K562 (cell line): Measurements from ENCODE around the gene WTAP. TPM values are rescaled to one million over a fixed set of nuclear protein-coding genes. Genes with fewer than 3 reads are reported as not detected.
"Not testable (repeated sequence)": the region's sequence is repeated elsewhere in the genome, so short reads cannot be mapped to it uniquely, and the experiment has no call there.

Experiments used
- ATAC-seq: fragments of 200-7000 bp; cut with Tn5 transposase; 3 replicates; pipeline ENCODE4 v1.9.1; 2020; ENCODE audit warnings: moderate library complexity
- BruUV-seq: library from RNA; stranded (reverse); fragments of 400-500 nt; replicated peaks from 2 replicates; lab custom pipeline; 2021; lab: Mats Ljungman, UMichigan
- CTCF ChIA-PET: fragments of 300-600 bp; formaldehyde crosslinking; extraction: SDS; loops from one replicate; lab custom pipeline; 2021; ENCODE audit warnings: low intra/inter-chr PET ratio; lab: Yijun Ruan, JAX
- POLR2A ChIA-PET: fragments of 300-600, 350-650 bp; sonication (Branson Sonifier 250); formaldehyde crosslinking; extraction: SDS; loops from one replicate; lab custom pipeline; 2021; ENCODE audit warnings: antibody characterized with exemption, inconsistent platforms; lab: Yijun Ruan, JAX
- DNase-seq, 4 experiments: peaks; one replicate each; pipeline versions ENCODE4 v3.0.0 to v3.0.0-alpha.2; 2011 to 2018; ENCODE audit warnings: low spot score in 3 of 4, mixed read lengths in 3 of 4; ENCODE audit errors: extremely low read depth in 1 of 4
- FAIRE-seq: peaks from 2 replicates; lab custom pipeline; 2011; peaks lifted over from hg19 to GRCh38; lab: Jason Lieb, UNC
- H2AFZ ChIP-seq: 2 replicates; pipeline ENCODE4 v1.6.0; 2011; ENCODE audit warnings: low read depth, low read length, control low read depth, inconsistent platforms
- H3K27ac ChIP-seq: fragments of 200-600 bp; 3 replicates; pipeline ENCODE4 v1.8.0; 2011; ENCODE audit warnings: low read depth, mild to moderate bottlenecking, control low read depth, inconsistent platforms, low read length, moderate library complexity, mixed read lengths; ENCODE audit errors: extremely low read depth
- H3K27me3 ChIP-seq, 2 experiments: fragments of 300-600 bp in 1 of 2; 2 replicates in 1 of 2; 3 replicates in 1 of 2; pipeline versions ENCODE4 v1.6.0 to v1.8.0; 2011; ENCODE audit warnings: inconsistent platforms in 2 of 2, low read length in 2 of 2, mild to moderate bottlenecking in 1 of 2, mixed read lengths in 1 of 2, moderate library complexity in 1 of 2; ENCODE audit not compliant: control insufficient read depth in 2 of 2, insufficient read depth in 2 of 2
- H3K36me3 ChIP-seq: fragments of 300-600 bp; 3 replicates; pipeline ENCODE4 v1.8.0; 2011; ENCODE audit warnings: mild to moderate bottlenecking, low read length, inconsistent platforms; ENCODE audit not compliant: control insufficient read depth, insufficient read depth
- H3K4me1 ChIP-seq, 2 experiments: fragments of 200-600 bp in 1 of 2; replicated peaks in 1 of 2; 2 replicates in 1 of 2; 3 replicates in 1 of 2; pipeline versions ENCODE4 v1.5.1 to v1.8.0; 2011; ENCODE audit warnings: inconsistent platforms in 2 of 2, low read length in 2 of 2, mild to moderate bottlenecking in 1 of 2, mixed read lengths in 1 of 2, moderate library complexity in 1 of 2; ENCODE audit not compliant: control insufficient read depth in 2 of 2, insufficient read depth in 2 of 2
- H3K4me2 ChIP-seq: 2 replicates; pipeline ENCODE4 v1.6.1; 2011; ENCODE audit warnings: low read length, control low read depth, inconsistent platforms, mixed read lengths; ENCODE audit not compliant: insufficient read depth
- H3K4me3 ChIP-seq: fragments of 200-600 bp; sonication (generic), shearing (Covaris generic); 2 replicates; pipeline ENCODE4 v1.5.1; 2016; ENCODE audit warnings: control low read depth, inconsistent platforms
- H3K79me2 ChIP-seq: fragments of 200-600 bp; 3 replicates; pipeline ENCODE4 v1.8.0; 2011; ENCODE audit warnings: low read length, inconsistent platforms; ENCODE audit not compliant: control insufficient read depth, insufficient read depth
- H3K9ac ChIP-seq, 2 experiments: 2 replicates each; pipeline versions ENCODE4 v1.6.0 to v1.6.1; 2011; ENCODE audit warnings: low read depth in 2 of 2, low read length in 2 of 2, control low read depth in 1 of 2, inconsistent platforms in 1 of 2, mild to moderate bottlenecking in 1 of 2, mixed read lengths in 1 of 2; ENCODE audit not compliant: insufficient read depth in 1 of 2
- H3K9me1 ChIP-seq: one replicate; pipeline ENCODE4 v1.6.0; 2011; ENCODE audit warnings: inconsistent platforms, mild to moderate bottlenecking, low read length, moderate library complexity; ENCODE audit not compliant: control insufficient read depth, insufficient read depth
- H3K9me3 ChIP-seq: replicated peaks from 2 replicates; pipeline ENCODE4 v1.5.1; 2011; ENCODE audit warnings: low read depth, low read length, inconsistent platforms; ENCODE audit not compliant: control insufficient read depth, insufficient read depth
- H4K20me1 ChIP-seq: replicated peaks from 2 replicates; pipeline ENCODE4 v1.6.1; 2011; ENCODE audit warnings: low read length, inconsistent platforms, mixed read lengths; ENCODE audit not compliant: control insufficient read depth, insufficient read depth
- POLR2B ChIP-seq: fragments of 450-650 bp; IDR thresholded peaks from 2 replicates; pipeline ENCODE4 v1.6.1; 2018; ENCODE audit warnings: low read depth; ENCODE audit not compliant: partially characterized antibody
- RBFOX2 ChIP-seq: fragments of 200-400 bp; formaldehyde crosslinking; IDR thresholded peaks from 2 replicates; pipeline ENCODE4 v1.6.1; 2017; ENCODE audit warnings: low read depth, mild to moderate bottlenecking, low read length, moderate library complexity
- WGBS: fragments of 100-300 bp; shearing (Covaris generic); methylation state at CpG from one replicate; pipeline ENCODE4 v1.1.6; 2016; ENCODE audit warnings: low coverage, mixed read lengths; ENCODE audit not compliant: insufficient coverage; ENCODE audit errors: missing lambda C conversion rate; 5-methylcytosine and 5-hydroxymethylcytosine counted together
- in situ Hi-C: fragments of 300-500 bp; cut with MboI; formaldehyde crosslinking; loops from 4 replicates; pipeline ENCODE4 v1.15.0; 2018; ENCODE audit warnings: inconsistent platforms, mixed read lengths
- intact Hi-C: fragments of 100-400 bp; cut with micrococcal nuclease; formaldehyde crosslinking; loops from 2 replicates; pipeline ENCODE4 v1.14.2; 2022
- polyA plus RNA-seq, 8 experiments: library from polyadenylated mRNA; depleted of rRNA in 4 of 8; stranded (reverse) in 5 of 8; unstranded in 3 of 8; fragments of >200 nt; fragmentation: Nextera tagmentation in 2 of 8; fragmentation: Illumina TruSeq in 1 of 8; extraction: Ambion mirVana in 2 of 8; extraction: Trizol in 1 of 8; gene quantifications; 2 replicates each; pipeline versions ENCODE4 v1.2.1 to v1.2.3, GENCODE V29; 2011 to 2014; ENCODE audit warnings: inconsistent platforms in 1 of 8, missing spikeins in 1 of 8
- total RNA-seq, 7 experiments: library from RNA; depleted of rRNA in 6 of 7; stranded (reverse); fragments of >200 nt in 6 of 7; fragmentation: Illumina TruSeq in 2 of 7; extraction: Trizol in 2 of 7; gene quantifications; 2 replicates each; pipeline versions ENCODE4 v1.2.1 to v1.2.3, GENCODE V29; 2011 to 2021; ENCODE audit warnings: low replicate concordance in 1 of 7

WTAP gene
- total and polyA plus RNA-seq, 9 of the 15 experiments (the other 6 are each of a cell fraction or from before 2014, with no cell fraction given) = 52.4 to 156 (median 110) TPM

- H3K4me1 ChIP-seq, ATAC-seq, H3K27ac ChIP-seq, H3K9ac ChIP-seq, H3K9me3 ChIP-seq, H3K4me2 ChIP-seq, intact Hi-C loops, H3K27me3 ChIP-seq, CTCF ChIA-PET, H3K9me1 ChIP-seq, DNase-seq, H3K4me3 ChIP-seq, in situ Hi-C loops, FAIRE-seq, H2AFZ ChIP-seq, BruUV-seq: not testable (repeated sequence)
- WGBS = 96% methylated on average over 12 of the region's 12 CpGs
- peak; percentile 17 for TF ChIP-seq POLR2B
- POLR2A ChIA-PET = interaction anchor here (0.7 to 1.2 kb wide), 2 partner anchors 9 to 920 kb away, joined by 3 to 5 read pairs; no protein-coding TSS in a partner anchor
- H3K36me3 ChIP-seq = peaks cover 39% of the 10 kb centered on the region
- peaks cover 24% of the 10 kb centered on the region; the same call in 1 of the 2 replicates for H4K20me1 ChIP-seq
- peaks cover 100% of the 10 kb centered on the region for H3K79me2 ChIP-seq
Measured at GRCh38 chr6:159732550-159732949, 5.2 kb downstream of the WTAP start.

GRCh38 chr6:159733395-159733794 lies 6.1 kb downstream of the WTAP start:
- 0 out of 3 replicates have a peak, but pooled peaks have one; percentile 5 for ATAC-seq
- H3K9ac ChIP-seq, H3K4me2 ChIP-seq, H3K9me3 ChIP-seq, H3K27me3 ChIP-seq, CTCF ChIA-PET, POLR2A ChIA-PET, FAIRE-seq, H2AFZ ChIP-seq, intact Hi-C loops, H3K9me1 ChIP-seq, BruUV-seq, DNase-seq, H3K4me1 ChIP-seq, H3K4me3 ChIP-seq, H3K27ac ChIP-seq, in situ Hi-C loops: not testable (repeated sequence)
- peaks cover 47% of the 10 kb centered on the region for H3K36me3 ChIP-seq
- 93% methylated on average over 11 of the region's 12 CpGs for WGBS
- peaks cover 22% of the 10 kb centered on the region; the same call in 1 of the 2 replicates for H4K20me1 ChIP-seq
- 0 out of 2 replicates have a peak, but pooled peaks have one; percentile 21 for TF ChIP-seq RBFOX2
- peaks cover 100% of the 10 kb centered on the region for H3K79me2 ChIP-seq
